Stimulated activated naive CD8-positive, alpha-beta T cell treated with anti-CD3 and anti-CD28 coated beads, Interleukin-15, amount 100 ng/mL, for 72 hours (primary cell): Measurements from ENCODE around the gene GUCY1B1.

ENCODE experiments used
- ATAC-seq: fragments of 150-1000 bp; cut with Tn5 transposase; 2 replicates; pipeline ENCODE4 v1.10.0; 2021; ENCODE audit warnings: mild to moderate bottlenecking, moderate library complexity
- DNase-seq, 2 donors: peaks; one replicate each; pipeline ENCODE4 v3.0.0; 2021 to 2022
- H3K27ac Mint-ChIP-seq, 2 donors: one replicate each; pipeline ENCODE4 v1.8.0; 2022; ENCODE audit warnings: mild to moderate bottlenecking in 2 of 2, mixed read lengths in 2 of 2, moderate library complexity in 2 of 2
- H3K27me3 Mint-ChIP-seq: one replicate; pipeline ENCODE4 v1.8.0; 2022; ENCODE audit warnings: mixed read lengths
- H3K4me1 Mint-ChIP-seq: one replicate; pipeline ENCODE4 v1.8.0; 2022; ENCODE audit warnings: mild to moderate bottlenecking, mixed read lengths
- H3K4me3 Mint-ChIP-seq, 2 donors: one replicate each; pipeline ENCODE4 v1.8.0; 2022; ENCODE audit warnings: mild to moderate bottlenecking in 2 of 2, mixed read lengths in 2 of 2, moderate library complexity in 1 of 2
- H3K9me3 Mint-ChIP-seq, 2 donors: one replicate each; pipeline ENCODE4 v1.8.0; 2022; ENCODE audit warnings: mixed read lengths in 2 of 2

GUCY1B1 gene

DNA sequence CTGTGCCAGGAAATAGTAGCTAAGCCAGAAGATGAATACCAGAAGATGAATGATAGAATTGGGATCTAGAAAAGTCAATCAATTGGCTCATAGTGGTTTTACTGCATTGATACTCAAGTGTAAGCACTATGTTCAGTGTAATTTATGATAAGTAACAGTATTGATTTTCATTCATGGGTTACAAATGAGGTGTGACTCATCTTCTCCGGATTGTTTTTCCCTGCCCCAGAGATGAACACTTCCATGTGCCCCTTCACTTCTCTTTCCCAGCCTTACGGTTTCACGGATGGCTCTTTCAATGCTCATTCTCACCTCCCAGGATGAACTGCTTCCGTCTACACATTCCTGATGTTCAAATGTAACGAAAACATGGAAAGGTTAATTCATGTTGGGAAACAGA, 9.8 kb upstream of the GUCY1B1 start:
- H3K27me3 Mint-ChIP-seq = peaks cover 9% of the 10 kb centered on the region
- no peak overlapping the region for H3K27ac Mint-ChIP-seq
- H3K4me1 Mint-ChIP-seq = peaks cover 5% of the 10 kb centered on the region
- DNase-seq (no peak), ATAC-seq (no peak)
- H3K4me3 Mint-ChIP-seq = no peak overlapping the region
- no peaks in the 10 kb centered on the region for H3K9me3 Mint-ChIP-seq

GRCh38 chr4:155751569-155751968, 7.3 kb upstream of the GUCY1B1 start:
- H3K27me3 Mint-ChIP-seq = peaks cover 17% of the 10 kb centered on the region
- no peak overlapping the region for H3K27ac Mint-ChIP-seq
- no peaks in the 10 kb centered on the region for H3K9me3 Mint-ChIP-seq
- DNase-seq (no peak), ATAC-seq (no peak)
- no peak overlapping the region for H3K4me3 Mint-ChIP-seq
- H3K4me1 Mint-ChIP-seq = peaks cover 5% of the 10 kb centered on the region

GRCh38 chr4:155757745-155758265, 1.0 kb upstream of the GUCY1B1 start:
- H3K4me1 Mint-ChIP-seq = peaks cover 6% of the 10 kb centered on the region
- H3K27me3 Mint-ChIP-seq = peaks cover 33% of the 10 kb centered on the region
- H3K4me3 Mint-ChIP-seq = no peak overlapping the region
- ATAC-seq = no peak
- no peak for DNase-seq
- peaks cover 0 to 5% of the 10 kb centered on the region in 2 donors for H3K9me3 Mint-ChIP-seq
- H3K27ac Mint-ChIP-seq = no peak overlapping the region

- DNase-seq = peak; percentile 7 to 8
Observed at GRCh38 chr4:155759372-155760252, 791 bp downstream of the GUCY1B1 start.

DNA sequence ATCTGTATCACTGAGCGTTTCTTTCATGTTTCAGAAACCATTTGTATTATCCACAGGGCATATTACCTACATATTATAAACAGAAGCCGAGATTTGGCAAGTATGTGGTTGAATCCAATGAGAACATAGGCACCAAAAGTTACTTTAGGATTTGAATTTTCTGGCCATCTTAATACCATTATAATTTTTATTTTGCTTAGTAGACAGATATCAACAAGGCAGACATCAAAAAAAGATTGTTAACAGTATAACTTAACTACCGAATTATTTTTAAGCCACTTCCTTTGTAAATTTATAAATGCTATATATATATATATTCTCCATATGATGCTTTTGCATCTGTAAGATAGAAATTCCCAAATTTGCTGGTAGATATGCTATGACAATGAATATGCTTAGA, 2.2 kb downstream of the GUCY1B1 start:
- H3K4me3 Mint-ChIP-seq = no peak overlapping the region
- ATAC-seq (no peak), DNase-seq (no peak)
- H3K4me1 Mint-ChIP-seq = peaks cover 6% of the 10 kb centered on the region
- peaks cover 31% of the 10 kb centered on the region for H3K27me3 Mint-ChIP-seq
- peaks cover 0 to 5% of the 10 kb centered on the region in 2 donors for H3K9me3 Mint-ChIP-seq
- H3K27ac Mint-ChIP-seq = no peak overlapping the region

More at GRCh38 chr4:155759372-155760252, 791 bp downstream of the GUCY1B1 start:
- Mint-ChIP-seq H3K27me3 (peaks cover 38% of the 10 kb centered on the region), H3K4me1 (peaks cover 6% of the 10 kb centered on the region), H3K9me3 (peaks cover 0 to 5% of the 10 kb centered on the region in 2 donors), H3K27ac (no peak overlapping the region), H3K4me3 (peak overlapping the region; percentile 47 to 68)
- peak; percentile 39 for ATAC-seq

- DNase-seq (no peak), ATAC-seq (no peak)
- Mint-ChIP-seq H3K4me3 (no peak overlapping the region), H3K9me3 (peaks cover 0 to 5% of the 10 kb centered on the region in 2 donors), H3K27ac (no peak overlapping the region), H3K27me3 (peaks cover 30% of the 10 kb centered on the region), H3K4me1 (peaks cover 6% of the 10 kb centered on the region)
Observed at GRCh38 chr4:155761916-155762315, 3.1 kb downstream of the GUCY1B1 start.

DNA sequence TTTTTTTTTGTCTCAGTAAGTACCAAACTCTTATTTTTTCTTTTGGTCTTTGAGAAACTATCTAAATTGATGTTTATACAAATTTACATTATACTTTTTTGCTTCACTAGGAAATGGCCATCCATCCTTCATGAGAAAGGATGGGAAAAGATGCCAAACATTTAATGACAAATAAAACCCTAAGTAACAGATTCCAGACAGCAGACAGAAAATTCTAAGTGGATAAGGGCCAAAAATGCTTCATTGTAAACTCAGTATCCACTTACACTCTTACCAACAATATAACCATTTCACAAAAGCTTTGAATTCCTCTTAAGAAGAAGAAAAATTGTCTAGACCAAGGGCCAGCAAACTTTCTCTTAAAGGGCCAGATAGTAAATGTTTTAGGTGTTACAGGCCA, 3.5 kb downstream of the GUCY1B1 start:
- no peak overlapping the region for H3K27ac Mint-ChIP-seq
- H3K9me3 Mint-ChIP-seq = peaks cover 0 to 5% of the 10 kb centered on the region in 2 donors
- peaks cover 30% of the 10 kb centered on the region for H3K27me3 Mint-ChIP-seq
- no peak for ATAC-seq
- peaks cover 6% of the 10 kb centered on the region for H3K4me1 Mint-ChIP-seq
- DNase-seq = no peak
- no peak overlapping the region for H3K4me3 Mint-ChIP-seq

DNA sequence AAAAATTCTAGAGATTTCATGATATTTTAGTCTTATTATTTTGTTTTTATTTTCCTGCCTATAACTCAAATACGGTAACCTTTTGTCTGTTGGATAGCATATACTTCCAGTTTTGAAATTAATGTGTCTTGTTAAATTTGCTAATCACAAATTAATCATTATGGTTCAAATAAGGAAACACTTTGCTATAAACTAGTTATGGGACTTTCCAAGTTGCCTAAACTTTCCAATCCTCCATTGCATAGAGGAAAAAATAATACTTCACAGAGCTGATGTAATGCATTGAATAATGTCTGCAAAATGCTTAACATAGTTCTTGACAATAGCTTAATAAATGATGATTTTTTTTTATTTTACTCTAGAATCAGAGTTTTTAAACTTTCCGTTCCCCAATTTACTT, 4.7 kb downstream of the GUCY1B1 start:
- Mint-ChIP-seq H3K27ac (no peak overlapping the region), H3K4me3 (no peak overlapping the region), H3K9me3 (no peaks in the 10 kb centered on the region), H3K4me1 (peaks cover 3% of the 10 kb centered on the region), H3K27me3 (peaks cover 22% of the 10 kb centered on the region)
- no peak for DNase-seq
- no peak for ATAC-seq

GRCh38 chr4:155765149-155765548, 6.3 kb downstream of the GUCY1B1 start:
- ATAC-seq (no peak), DNase-seq (no peak)
- Mint-ChIP-seq H3K9me3 (no peaks in the 10 kb centered on the region), H3K27me3 (peaks cover 16% of the 10 kb centered on the region), H3K4me3 (no peak overlapping the region), H3K4me1 (no peaks in the 10 kb centered on the region), H3K27ac (no peak overlapping the region)

DNA sequence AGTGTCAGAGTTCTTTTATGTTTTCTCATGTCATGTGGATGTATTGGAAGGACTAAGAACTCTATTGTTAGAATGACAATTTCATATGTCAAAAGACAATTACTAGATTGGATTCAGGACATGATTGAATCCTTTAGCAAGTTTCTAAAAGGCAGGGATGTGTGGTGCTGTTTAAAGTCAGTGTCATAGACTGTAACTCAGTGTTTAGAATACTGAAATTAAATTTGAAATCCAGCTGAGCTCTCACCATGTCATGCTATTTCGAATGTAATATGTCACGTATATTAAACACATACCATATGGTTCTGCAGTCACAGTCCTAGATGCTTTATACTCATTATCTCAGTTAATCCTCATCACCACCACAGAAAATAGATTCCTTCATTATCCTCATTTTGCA, 7.8 kb downstream of the GUCY1B1 start:
- Mint-ChIP-seq H3K27ac (no peak overlapping the region), H3K9me3 (no peaks in the 10 kb centered on the region), H3K4me3 (no peak overlapping the region), H3K4me1 (no peaks in the 10 kb centered on the region), H3K27me3 (peaks cover 9% of the 10 kb centered on the region)
- DNase-seq (no peak), ATAC-seq (no peak)

- Mint-ChIP-seq H3K4me3 (no peak overlapping the region), H3K27ac (no peak overlapping the region), H3K4me1 (no peaks in the 10 kb centered on the region), H3K9me3 (no peaks in the 10 kb centered on the region), H3K27me3 (peaks cover 2% of the 10 kb centered on the region)
- ATAC-seq (no peak), DNase-seq (no peak)
Observed at GRCh38 chr4:155768370-155768769, 9.5 kb downstream of the GUCY1B1 start.

- H3K4me1 Mint-ChIP-seq = no peaks in the 10 kb centered on the region
- H3K27me3 Mint-ChIP-seq = no peaks in the 10 kb centered on the region
- DNase-seq = no peak
- no peak overlapping the region for H3K4me3 Mint-ChIP-seq
- no peak overlapping the region for H3K27ac Mint-ChIP-seq
- ATAC-seq = no peak
- no peaks in the 10 kb centered on the region for H3K9me3 Mint-ChIP-seq
Observed at GRCh38 chr4:155769090-155769489, 10.3 kb downstream of the GUCY1B1 start.

DNA sequence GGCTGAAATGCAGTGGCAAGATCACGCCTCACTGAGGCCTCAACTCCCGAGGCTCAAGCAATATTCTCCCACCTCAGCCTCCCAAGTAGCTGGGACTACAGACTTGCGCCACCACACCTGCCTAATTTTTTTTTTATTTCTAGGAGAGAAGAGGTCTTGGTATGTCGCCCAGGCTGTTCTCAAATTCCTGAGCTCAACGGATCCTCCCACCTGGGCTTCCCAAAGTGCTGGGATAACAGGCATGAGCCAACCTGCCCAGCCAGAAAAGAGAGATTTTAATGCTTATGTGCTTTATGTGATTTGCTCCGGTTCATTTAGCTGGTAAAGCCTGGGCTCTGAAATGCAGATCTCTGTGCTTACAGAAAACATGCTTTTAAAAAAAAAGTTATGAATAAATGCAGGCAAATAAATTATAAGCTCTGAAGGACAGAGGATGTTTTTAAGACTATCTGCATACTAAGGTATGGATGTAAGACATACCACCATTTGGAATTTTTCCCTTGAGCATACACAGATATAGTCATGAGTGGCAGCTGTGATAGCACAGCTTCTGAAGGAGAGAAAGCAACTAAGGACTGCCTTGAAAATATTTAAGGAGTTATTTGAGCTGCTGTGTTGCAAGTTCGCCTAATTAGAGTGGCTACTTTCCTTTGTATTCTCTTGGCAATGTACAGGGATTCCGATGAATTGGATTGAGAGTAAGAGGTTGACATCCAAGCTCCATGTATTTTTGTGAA, 13.8 kb downstream of the GUCY1B1 start:
- H3K4me1 Mint-ChIP-seq = no peaks in the 10 kb centered on the region
- no peaks in the 10 kb centered on the region for H3K27me3 Mint-ChIP-seq
- ATAC-seq = no peak
- H3K27ac Mint-ChIP-seq = no peak overlapping the region
- H3K9me3 Mint-ChIP-seq = no peaks in the 10 kb centered on the region
- no peak for DNase-seq
- no peak overlapping the region for H3K4me3 Mint-ChIP-seq

DNA sequence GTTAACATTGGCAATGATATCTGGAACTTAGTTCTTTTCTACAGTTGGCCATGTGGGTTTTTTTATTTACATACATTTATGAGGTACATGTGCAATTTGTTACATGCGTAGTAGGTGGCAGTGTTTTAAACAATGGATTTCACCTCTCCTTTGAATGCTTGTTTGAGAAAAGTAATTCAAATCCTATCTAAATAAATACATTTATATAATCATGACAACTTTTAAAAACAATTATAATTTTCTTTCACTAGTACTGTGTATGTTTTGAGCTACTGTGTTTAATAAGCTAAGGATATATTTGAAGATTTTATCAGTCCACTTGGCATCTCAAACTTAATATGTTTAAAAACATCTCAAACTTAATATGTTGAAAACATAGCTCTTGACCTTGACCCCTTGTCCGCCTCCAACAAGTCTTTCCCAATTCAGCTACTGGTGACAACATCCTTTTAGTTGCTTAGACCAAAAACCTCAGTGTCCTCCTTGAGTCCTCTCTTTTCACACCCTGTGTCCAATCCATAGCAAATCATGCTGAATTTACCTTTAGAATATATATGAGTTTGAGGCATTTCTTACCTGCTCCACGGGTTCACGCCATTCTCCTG, 14.5 kb downstream of the GUCY1B1 start:
- no peak overlapping the region for H3K4me3 Mint-ChIP-seq
- no peaks in the 10 kb centered on the region for H3K4me1 Mint-ChIP-seq
- ATAC-seq = no peak
- no peak overlapping the region for H3K27ac Mint-ChIP-seq
- no peaks in the 10 kb centered on the region for H3K9me3 Mint-ChIP-seq
- no peak for DNase-seq
- no peaks in the 10 kb centered on the region for H3K27me3 Mint-ChIP-seq

DNA sequence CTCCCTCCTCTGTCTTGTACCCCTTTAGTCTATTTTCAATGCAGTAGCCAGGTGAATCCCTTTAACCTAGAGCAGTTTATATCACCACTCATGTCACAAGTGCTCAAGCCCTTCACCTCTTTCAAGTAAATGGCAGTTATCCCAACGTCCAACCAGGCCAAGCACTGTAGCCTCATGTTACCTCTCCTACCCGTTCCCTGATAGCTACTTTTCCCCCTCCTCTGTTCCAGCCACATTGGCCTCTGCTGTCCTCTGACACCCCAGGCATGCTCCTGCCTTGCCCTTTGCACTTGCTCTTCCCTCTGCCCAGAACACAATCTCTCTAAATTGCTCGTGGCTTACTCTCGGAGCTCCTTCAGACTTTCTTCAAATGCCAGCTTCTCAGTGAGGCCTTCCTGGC, 15.2 kb downstream of the GUCY1B1 start:
- H3K27ac Mint-ChIP-seq = no peak overlapping the region
- no peaks in the 10 kb centered on the region for H3K4me1 Mint-ChIP-seq
- ATAC-seq (no peak), DNase-seq (no peak)
- H3K9me3 Mint-ChIP-seq = no peaks in the 10 kb centered on the region
- H3K27me3 Mint-ChIP-seq = no peaks in the 10 kb centered on the region
- no peak overlapping the region for H3K4me3 Mint-ChIP-seq
